ENCODE results near the gene ZCCHC24.

ZCCHC24 gene

GRCh38 chr10:79488870-79489269 is 43.4 kb upstream of the ZCCHC24 start:
- TF ChIP-seq, protein P1, sequence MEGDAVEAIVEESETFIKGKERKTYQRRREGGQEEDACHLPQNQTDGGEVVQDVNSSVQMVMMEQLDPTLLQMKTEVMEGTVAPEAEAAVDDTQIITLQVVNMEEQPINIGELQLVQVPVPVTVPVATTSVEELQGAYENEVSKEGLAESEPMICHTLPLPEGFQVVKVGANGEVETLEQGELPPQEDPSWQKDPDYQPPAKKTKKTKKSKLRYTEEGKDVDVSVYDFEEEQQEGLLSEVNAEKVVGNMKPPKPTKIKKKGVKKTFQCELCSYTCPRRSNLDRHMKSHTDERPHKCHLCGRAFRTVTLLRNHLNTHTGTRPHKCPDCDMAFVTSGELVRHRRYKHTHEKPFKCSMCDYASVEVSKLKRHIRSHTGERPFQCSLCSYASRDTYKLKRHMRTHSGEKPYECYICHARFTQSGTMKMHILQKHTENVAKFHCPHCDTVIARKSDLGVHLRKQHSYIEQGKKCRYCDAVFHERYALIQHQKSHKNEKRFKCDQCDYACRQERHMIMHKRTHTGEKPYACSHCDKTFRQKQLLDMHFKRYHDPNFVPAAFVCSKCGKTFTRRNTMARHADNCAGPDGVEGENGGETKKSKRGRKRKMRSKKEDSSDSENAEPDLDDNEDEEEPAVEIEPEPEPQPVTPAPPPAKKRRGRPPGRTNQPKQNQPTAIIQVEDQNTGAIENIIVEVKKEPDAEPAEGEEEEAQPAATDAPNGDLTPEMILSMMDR (IDR thresholded peaks at IDR 0.05; ENCODE audit: insufficient read depth, missing control alignments), result no peak

GRCh38 chr10:79488336-79488735 is 42.9 kb upstream of the ZCCHC24 start:
- DNase-seq (ENCODE audit: insufficient read length, low spot score) (no peak), FAIRE-seq (no peak)
- TF ChIP-seq, protein P1 (IDR thresholded peaks at IDR 0.05; ENCODE audit: insufficient read depth, missing control alignments), result no peak

More at GRCh38 chr10:79488870-79489269, 43.4 kb upstream of the ZCCHC24 start:
- FAIRE-seq (no peak), DNase-seq (ENCODE audit: insufficient read length, low spot score) (no peak)

- DNase-seq (ENCODE audit: insufficient read length, low spot score) (no peak), FAIRE-seq (no peak)
- TF ChIP-seq, protein P1 (IDR thresholded peaks at IDR 0.05; ENCODE audit: insufficient read depth, missing control alignments), result peak; percentile 69
Measured at GRCh38 chr10:79487296-79488194, 42.1 kb upstream of the ZCCHC24 start.

DNA sequence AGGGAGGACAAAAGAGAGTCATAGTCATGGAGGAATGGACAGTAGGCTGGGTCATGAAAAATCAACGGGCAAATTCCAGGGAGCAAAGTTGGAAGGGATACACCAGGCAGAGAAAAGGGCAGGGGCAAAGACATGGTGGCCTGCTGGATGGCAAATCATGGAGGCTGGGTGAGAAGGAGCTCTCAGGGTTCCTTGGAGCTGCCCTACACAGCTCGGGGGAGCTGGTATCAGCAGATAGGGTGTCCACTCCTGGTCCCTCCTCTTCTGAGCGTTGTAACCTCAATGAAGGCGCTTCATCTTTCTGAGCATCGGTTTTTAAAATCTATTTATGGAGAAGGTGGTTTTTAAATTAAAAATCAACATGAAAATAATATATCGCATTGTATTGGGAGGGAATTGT is 39.1 kb upstream of the ZCCHC24 start:
- no peak for FAIRE-seq
- TF ChIP-seq, protein P1 (IDR thresholded peaks at IDR 0.05; ENCODE audit: insufficient read depth, missing control alignments), result no peak
- no peak for DNase-seq (ENCODE audit: insufficient read length, low spot score)

DNA sequence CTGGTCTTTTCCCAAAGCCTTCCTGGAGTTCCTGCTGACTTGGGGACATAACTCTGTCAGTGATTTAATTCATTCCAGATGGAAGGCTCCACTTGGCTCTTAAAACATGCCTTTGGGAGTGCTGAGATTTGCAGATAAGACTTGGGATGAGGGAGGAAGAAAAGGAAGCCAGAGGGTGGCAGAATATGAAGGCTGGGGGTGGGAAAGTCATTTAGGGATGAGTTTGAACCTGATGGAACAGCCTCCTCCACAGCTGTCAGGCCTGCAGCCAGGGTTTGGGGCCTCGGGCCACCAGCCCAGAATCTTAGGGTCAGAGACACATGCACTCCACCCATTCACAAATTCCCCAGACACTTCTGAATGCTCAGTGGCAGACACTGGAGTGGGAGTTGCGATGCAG is 38.5 kb upstream of the ZCCHC24 start:
- FAIRE-seq, result no peak
- TF ChIP-seq, protein P1 (IDR thresholded peaks at IDR 0.05; ENCODE audit: insufficient read depth, missing control alignments), result no peak
- DNase-seq (ENCODE audit: insufficient read length, low spot score), result no peak

DNA sequence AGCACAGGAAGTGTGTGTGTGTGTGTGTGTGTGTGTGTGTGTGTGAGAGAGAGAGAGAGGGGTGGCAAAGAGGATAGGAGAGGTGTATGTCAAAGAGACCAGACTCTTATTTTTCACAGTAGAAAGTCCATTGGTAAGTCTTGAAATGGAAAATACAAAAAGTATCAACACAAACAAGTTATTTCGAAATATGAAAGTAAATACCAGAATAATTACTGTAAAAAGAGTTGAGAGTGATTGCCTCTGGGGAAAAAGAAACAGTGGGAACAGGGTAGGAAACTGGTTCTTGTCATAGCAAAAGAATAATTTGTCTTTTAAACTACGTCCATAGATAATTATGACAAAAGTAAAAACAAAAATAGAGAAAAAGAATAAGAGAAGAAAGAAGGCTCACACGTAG is 37.9 kb upstream of the ZCCHC24 start:
- TF ChIP-seq, protein P1 (IDR thresholded peaks at IDR 0.05; ENCODE audit: insufficient read depth, missing control alignments), result no peak
- DNase-seq (ENCODE audit: insufficient read length, low spot score) (no peak), FAIRE-seq (no peak)

DNA sequence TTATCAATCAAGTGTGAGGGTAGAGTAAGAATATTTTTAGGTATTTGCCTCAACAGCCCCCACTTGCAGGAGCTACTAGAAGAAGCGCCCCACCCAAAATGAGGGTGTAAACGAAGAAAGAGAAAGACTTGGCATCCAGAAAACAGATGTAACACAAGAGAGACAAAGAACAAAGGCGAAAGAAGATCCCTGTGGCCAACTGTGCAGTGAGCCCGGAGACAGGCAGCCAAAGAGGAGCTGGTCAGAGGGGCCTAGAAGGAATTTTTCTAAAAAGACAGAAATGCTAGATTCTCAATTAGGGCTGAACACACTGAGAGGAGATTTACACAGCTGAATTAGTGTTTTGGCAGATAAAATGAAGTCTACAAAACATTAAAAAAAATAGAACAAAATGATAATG is 37.3 kb upstream of the ZCCHC24 start:
- FAIRE-seq (no peak), DNase-seq (ENCODE audit: insufficient read length, low spot score) (no peak)
- TF ChIP-seq, protein P1 (IDR thresholded peaks at IDR 0.05; ENCODE audit: insufficient read depth, missing control alignments), result no peak

All from D721Med (cell line).